Measurements from ENCODE around the gene RPP30.

- TF ChIP-seq CTCF (conservative IDR thresholded peaks at IDR 0.05; ENCODE audit: low read depth in 2 of 2) (no peak), JUNB (IDR thresholded peaks at IDR 0.05; ENCODE audit: unreplicated experiment) (no peak), EZH2phosphoT487 (IDR thresholded peaks at IDR 0.05; ENCODE audit: unreplicated experiment) (no peak), EZH2 (IDR thresholded peaks at IDR 0.05; ENCODE audit: low read depth, unreplicated experiment) (no peak), POLR2AphosphoS5 (IDR thresholded peaks at IDR 0.05; ENCODE audit: low read depth) (no peak), REST (IDR thresholded peaks at IDR 0.05; ENCODE audit: unreplicated experiment) (no peak), NANOG (IDR thresholded peaks at IDR 0.05; ENCODE audit: borderline replicate concordance) (no peak), CREB1 (CRISPR knock-in tag; IDR thresholded peaks at IDR 0.05; ENCODE audit: low read depth) (no peak), STAT1 (IDR thresholded peaks at IDR 0.05; ENCODE audit: unreplicated experiment) (no peak), ZNF331 (CRISPR knock-in tag; IDR thresholded peaks at IDR 0.05; ENCODE audit: low read depth) (no peak), ZNF114 (CRISPR knock-in tag; IDR thresholded peaks at IDR 0.05) (no peak), ZNF462 (CRISPR knock-in tag; IDR thresholded peaks at IDR 0.05) (no peak)
- TF ChIP-seq, protein P1, sequence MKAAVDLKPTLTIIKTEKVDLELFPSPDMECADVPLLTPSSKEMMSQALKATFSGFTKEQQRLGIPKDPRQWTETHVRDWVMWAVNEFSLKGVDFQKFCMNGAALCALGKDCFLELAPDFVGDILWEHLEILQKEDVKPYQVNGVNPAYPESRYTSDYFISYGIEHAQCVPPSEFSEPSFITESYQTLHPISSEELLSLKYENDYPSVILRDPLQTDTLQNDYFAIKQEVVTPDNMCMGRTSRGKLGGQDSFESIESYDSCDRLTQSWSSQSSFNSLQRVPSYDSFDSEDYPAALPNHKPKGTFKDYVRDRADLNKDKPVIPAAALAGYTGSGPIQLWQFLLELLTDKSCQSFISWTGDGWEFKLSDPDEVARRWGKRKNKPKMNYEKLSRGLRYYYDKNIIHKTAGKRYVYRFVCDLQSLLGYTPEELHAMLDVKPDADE (IDR thresholded peaks at IDR 0.05) = no peak
Observed at GRCh38 chr10:90847436-90847835, 24.3 kb upstream of the RPP30 start.

All from GM23338 (cell line).